HCT116 (cell line): ENCODE data around the gene PCDHB6.
"Not testable (repeated sequence)": the region's sequence is repeated elsewhere in the genome, so short reads cannot be mapped to it uniquely, and the experiment has no call there.

Experiments used
- CTCF ChIP-seq, 3 experiments: fragments of 200-600 bp in 1 of 3; sonication (generic) in 1 of 3; IDR thresholded peaks in 2 of 3; conservative IDR thresholded peaks in 1 of 3; 2 replicates each; pipeline ENCODE4 v1.5.1; 2012 to 2017; ENCODE audit warnings: low read depth in 2 of 3, low read length in 2 of 3, antibody characterized with exemption in 1 of 3, borderline replicate concordance in 1 of 3, control low read depth in 1 of 3, mild to moderate bottlenecking in 1 of 3, mixed read lengths in 1 of 3, mixed run types in 1 of 3, moderate library complexity in 1 of 3; ENCODE audit not compliant: insufficient read depth in 1 of 3
- EZH2 ChIP-seq: fragments of 200-600 bp; sonication (generic); IDR thresholded peaks from 2 replicates; pipeline ENCODE4 v1.6.1; 2017; ENCODE audit warnings: antibody characterized with exemption, mixed run types
- EZH2phosphoT487 ChIP-seq: fragments of 200-600 bp; IDR thresholded peaks from 2 replicates; pipeline ENCODE4 v1.6.1; 2018; ENCODE audit warnings: antibody characterized with exemption, borderline replicate concordance
- POLR2AphosphoS5 ChIP-seq: IDR thresholded peaks from 2 replicates; pipeline ENCODE4 v1.6.1; 2011; ENCODE audit warnings: mild to moderate bottlenecking, low read depth, low read length, moderate library complexity
- RAD21 ChIP-seq: IDR thresholded peaks from 2 replicates; pipeline ENCODE4 v1.6.1; 2012; ENCODE audit warnings: low read depth, mild to moderate bottlenecking
- SRF ChIP-seq: IDR thresholded peaks from 2 replicates; pipeline ENCODE4 v1.6.1; 2012; ENCODE audit warnings: low read depth
- YY1 ChIP-seq: IDR thresholded peaks from 2 replicates; pipeline ENCODE4 v1.6.1; 2011; ENCODE audit warnings: low read length, low read depth, moderate library complexity, mild to moderate bottlenecking; ENCODE audit not compliant: insufficient replicate concordance; ENCODE audit errors: extremely low read depth
- TF ChIP-seq, protein P1 (sequence below): IDR thresholded peaks from 2 replicates; pipeline ENCODE4 v1.6.1; 2012; ENCODE audit warnings: low read depth

GRCh38 chr5:141184117-141184855 is 34.4 kb downstream of the PCDHB6 start:
- not testable (repeated sequence) for TF ChIP-seq EZH2phosphoT487; CTCF (IDR thresholded peaks at IDR 0.05 in 2 of 3, conservative IDR thresholded peaks at IDR 0.05 in 1 of 3; ENCODE audit: borderline replicate concordance in 1 of 3, insufficient read depth in 1 of 3, low read depth in 2 of 3, low read length in 2 of 3); POLR2AphosphoS5; YY1; EZH2; RAD21; SRF
- TF ChIP-seq, protein P1, sequence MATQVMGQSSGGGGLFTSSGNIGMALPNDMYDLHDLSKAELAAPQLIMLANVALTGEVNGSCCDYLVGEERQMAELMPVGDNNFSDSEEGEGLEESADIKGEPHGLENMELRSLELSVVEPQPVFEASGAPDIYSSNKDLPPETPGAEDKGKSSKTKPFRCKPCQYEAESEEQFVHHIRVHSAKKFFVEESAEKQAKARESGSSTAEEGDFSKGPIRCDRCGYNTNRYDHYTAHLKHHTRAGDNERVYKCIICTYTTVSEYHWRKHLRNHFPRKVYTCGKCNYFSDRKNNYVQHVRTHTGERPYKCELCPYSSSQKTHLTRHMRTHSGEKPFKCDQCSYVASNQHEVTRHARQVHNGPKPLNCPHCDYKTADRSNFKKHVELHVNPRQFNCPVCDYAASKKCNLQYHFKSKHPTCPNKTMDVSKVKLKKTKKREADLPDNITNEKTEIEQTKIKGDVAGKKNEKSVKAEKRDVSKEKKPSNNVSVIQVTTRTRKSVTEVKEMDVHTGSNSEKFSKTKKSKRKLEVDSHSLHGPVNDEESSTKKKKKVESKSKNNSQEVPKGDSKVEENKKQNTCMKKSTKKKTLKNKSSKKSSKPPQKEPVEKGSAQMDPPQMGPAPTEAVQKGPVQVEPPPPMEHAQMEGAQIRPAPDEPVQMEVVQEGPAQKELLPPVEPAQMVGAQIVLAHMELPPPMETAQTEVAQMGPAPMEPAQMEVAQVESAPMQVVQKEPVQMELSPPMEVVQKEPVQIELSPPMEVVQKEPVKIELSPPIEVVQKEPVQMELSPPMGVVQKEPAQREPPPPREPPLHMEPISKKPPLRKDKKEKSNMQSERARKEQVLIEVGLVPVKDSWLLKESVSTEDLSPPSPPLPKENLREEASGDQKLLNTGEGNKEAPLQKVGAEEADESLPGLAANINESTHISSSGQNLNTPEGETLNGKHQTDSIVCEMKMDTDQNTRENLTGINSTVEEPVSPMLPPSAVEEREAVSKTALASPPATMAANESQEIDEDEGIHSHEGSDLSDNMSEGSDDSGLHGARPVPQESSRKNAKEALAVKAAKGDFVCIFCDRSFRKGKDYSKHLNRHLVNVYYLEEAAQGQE: not testable (repeated sequence)
